Measurements from ENCODE around the gene KCTD11.

DNA sequence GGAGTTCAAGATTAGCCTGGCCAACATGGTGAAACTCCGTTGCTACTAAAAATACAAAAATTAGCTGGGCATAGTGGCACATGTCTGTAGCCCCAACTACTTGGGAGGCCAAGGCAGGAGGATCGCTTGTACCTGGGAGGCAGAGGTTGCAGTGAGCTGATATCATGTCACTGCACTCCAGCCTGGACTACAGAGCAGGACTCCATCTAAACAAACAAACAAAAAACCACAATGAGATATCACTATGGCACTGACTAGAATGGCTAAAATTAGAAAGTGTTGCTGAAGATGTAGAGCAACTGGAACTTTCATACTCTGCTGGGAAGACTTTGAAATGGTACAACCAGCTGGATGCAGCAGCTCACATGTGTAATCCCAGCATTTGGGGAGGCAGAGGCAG lies 22.4 kb downstream of the KCTD11 start:
- no peak for TF ChIP-seq POLR2A (IDR thresholded peaks at IDR 0.05)
- TF ChIP-seq, protein P1, sequence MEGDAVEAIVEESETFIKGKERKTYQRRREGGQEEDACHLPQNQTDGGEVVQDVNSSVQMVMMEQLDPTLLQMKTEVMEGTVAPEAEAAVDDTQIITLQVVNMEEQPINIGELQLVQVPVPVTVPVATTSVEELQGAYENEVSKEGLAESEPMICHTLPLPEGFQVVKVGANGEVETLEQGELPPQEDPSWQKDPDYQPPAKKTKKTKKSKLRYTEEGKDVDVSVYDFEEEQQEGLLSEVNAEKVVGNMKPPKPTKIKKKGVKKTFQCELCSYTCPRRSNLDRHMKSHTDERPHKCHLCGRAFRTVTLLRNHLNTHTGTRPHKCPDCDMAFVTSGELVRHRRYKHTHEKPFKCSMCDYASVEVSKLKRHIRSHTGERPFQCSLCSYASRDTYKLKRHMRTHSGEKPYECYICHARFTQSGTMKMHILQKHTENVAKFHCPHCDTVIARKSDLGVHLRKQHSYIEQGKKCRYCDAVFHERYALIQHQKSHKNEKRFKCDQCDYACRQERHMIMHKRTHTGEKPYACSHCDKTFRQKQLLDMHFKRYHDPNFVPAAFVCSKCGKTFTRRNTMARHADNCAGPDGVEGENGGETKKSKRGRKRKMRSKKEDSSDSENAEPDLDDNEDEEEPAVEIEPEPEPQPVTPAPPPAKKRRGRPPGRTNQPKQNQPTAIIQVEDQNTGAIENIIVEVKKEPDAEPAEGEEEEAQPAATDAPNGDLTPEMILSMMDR (IDR thresholded peaks at IDR 0.05): no peak

Data from lower leg skin (tissue), 3 donors.